NCI-H2227 treated with DMSO at 0.1 percent for 48 hours (cell line): ENCODE data around the gene RPP38.

ENCODE experiments used
- DNase-seq: peaks from one replicate; lab custom pipeline; 2025; lab: John Stamatoyannopoulos, UW

The RPP38 gene

DNA sequence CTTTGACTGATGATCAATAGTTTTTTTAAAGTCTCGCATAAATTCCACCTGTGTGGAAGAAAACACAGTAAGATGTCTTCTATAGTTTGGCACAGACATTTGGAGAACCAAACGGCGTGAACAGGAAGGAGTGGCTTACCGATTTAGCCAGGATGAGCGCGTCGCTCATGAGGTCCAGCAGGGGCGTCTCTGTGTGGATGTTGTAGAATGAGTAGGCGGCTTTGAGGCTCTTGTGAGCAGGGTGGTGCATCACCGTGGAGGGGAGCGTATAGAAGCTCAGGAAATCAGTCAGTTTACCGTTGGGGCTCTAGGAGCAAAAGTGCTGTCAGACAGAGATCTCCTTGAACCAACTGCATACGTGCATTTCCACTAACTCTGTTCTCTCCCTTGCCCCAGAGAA lies 15.5 kb downstream of the RPP38 start:
- DNase-seq: no peak

- DNase-seq: no peak
Measured at GRCh38 chr10:15113766-15114165, 16.6 kb downstream of the RPP38 start.

DNA sequence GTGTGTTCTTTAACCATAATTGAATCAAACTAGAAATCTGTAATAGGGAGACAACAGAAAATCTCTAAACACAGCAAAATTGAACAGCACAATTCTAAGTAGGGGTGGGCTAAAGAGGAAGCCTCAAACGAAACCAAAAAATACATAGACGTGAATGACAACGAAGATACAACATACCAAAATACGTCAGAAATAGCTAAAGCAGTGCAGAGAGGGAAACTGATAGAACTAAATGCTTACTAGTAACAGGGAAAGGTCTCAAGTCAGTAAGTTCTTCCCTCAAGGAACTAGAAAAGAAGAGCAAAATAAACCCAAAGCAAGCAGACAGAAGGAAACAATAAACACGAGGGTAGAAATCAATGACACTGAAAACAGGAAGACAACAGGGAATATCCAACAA lies 19.1 kb downstream of the RPP38 start:
- no peak for DNase-seq

DNA sequence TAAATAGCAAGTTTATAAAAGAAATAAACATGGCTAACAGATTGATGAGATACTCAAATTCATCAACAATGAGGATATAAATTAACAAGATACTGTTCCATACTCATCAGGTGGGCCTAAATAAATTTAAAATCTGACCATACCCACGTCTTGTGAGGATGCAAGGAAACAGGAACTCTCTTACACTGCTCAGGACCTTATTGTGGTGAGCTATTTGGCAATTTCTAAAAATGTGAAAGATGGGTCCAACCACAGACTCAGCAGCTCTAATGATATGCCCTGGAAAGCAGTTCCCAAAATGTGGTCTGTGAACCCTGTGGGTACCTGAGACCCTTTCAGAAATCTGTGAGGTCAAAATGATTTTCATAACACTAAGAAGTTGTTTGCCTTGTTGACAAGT lies 21.5 kb downstream of the RPP38 start:
- DNase-seq: no peak

DNA sequence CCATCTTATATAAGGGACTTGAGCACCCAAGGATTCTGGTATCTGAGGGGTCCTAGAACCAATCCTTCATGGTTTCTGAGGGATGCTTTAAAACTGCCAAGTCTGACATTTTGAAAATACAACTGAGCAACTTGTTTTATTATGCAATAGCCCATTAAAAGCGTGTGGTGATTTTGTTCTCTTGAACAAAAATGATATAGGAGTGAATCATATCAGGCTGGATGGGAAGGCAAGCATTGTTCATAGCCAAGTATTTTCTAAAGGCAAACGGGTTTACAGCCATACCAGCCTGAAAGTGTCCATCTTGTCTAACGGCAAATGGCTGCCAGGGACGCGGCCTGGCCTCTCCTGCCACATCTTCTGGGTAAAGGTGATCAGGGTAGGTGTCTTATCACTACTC lies 23.4 kb downstream of the RPP38 start:
- no peak for DNase-seq

GRCh38 chr10:15121707-15122106 lies 24.6 kb downstream of the RPP38 start:
- DNase-seq: no peak

GRCh38 chr10:15122477-15123030 lies 25.4 kb downstream of the RPP38 start:
- no peak for DNase-seq

GRCh38 chr10:15123749-15124184 lies 26.6 kb downstream of the RPP38 start:
- no peak for DNase-seq

GRCh38 chr10:15124190-15124589 lies 27.0 kb downstream of the RPP38 start:
- no peak for DNase-seq

DNA sequence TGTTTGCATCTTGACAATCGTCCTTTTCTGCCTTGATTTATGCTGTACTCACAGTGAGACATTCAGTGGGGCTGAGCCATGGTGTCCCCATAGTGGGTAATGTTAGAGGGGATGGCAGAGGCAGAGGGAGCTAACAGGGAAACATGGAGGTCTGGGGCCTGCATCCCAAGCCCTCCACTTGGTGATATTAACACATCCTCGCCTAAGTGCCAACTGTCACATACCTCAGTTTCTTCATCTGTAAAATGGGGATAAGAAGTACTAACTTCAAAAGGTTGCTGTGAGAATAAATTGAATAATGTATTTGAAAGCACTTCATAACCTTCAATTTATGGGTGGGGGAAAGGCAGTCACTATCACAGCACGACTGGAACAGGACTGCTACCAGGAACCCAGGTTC lies 27.8 kb downstream of the RPP38 start:
- no peak for DNase-seq

DNA sequence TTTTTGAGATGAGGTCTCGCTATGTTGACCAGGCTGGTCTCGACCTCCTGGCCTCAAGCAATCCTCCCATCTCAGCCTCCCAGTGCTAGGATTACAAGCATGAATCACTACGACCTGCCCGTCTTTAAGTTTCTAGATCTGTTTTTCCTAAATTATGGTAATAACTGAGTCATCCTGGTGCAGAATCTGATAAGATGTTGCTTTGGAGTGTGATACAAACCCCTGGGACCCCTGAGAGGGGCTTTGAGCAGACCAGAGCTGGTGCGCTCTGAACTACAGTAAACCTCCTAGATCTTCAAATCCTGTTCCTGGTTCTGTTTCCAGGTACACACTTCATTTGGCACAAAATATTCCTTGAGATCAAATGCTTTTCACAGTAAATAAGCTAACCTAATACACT lies 34.2 kb downstream of the RPP38 start:
- no peak for DNase-seq

DNA sequence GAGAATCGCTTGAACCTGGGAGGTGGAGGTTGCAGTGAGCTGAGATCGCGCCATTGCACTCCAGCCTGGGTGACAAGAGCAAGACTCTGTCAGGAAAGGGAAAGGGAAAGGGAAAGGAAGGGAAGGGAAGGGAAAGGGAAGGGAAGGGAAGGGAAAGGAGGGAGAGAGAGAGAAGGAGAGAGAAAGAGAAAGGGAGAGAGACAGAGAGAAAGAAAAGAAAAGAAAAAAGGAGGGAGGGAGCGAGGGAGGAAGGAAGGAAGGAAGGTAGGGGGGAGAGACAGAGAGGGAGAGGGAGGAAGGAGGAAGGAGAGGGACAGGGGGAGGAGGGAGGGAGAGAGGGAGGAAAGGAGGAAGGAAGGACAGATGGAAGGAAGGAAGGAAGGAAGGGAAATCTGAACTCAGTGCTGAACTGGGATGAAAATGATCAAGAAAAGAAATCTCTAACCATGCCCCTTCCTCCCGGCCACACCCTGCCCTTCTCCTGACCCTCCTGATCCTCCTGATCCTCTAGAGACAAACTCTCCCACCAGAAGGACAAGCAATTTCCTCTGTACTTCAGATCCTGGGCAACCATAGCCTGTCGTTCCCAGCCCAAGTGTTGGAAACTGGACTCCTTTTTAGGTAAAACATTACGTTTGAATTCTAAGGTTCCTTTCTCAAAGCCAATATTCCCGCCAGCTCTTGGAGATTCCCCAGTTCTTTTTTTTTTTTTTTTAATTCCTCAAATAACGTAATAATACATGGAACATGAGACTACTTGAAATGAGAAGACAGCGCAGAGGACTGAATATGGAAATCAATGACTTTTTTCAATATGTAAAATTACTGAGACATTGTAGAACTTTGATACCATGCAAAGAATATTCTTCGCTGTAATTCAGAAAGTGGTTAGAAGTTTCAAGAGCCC lies 39.2 kb downstream of the RPP38 start:
- no peak for DNase-seq

DNA sequence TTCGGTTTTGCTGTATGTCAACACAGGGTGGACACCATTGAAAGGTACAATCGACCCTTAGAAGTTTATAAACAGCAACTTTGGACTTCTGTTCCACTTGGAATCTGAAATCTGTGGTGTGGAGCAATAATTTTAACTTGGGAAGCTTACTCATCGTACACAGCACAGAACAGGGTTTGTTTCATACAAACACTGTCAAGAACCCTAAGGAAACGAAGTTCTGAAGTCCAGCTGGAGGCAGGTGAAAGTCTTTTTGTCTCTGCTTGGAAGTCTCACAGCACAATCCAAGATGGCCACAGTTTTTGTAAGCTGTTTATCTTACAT lies 39.8 kb downstream of the RPP38 start:
- no peak for DNase-seq

- no peak for DNase-seq
Measured at GRCh38 chr10:15137636-15138035, 40.5 kb downstream of the RPP38 start.

- no peak for DNase-seq
Measured at GRCh38 chr10:15140698-15141097, 43.5 kb downstream of the RPP38 start.

DNA sequence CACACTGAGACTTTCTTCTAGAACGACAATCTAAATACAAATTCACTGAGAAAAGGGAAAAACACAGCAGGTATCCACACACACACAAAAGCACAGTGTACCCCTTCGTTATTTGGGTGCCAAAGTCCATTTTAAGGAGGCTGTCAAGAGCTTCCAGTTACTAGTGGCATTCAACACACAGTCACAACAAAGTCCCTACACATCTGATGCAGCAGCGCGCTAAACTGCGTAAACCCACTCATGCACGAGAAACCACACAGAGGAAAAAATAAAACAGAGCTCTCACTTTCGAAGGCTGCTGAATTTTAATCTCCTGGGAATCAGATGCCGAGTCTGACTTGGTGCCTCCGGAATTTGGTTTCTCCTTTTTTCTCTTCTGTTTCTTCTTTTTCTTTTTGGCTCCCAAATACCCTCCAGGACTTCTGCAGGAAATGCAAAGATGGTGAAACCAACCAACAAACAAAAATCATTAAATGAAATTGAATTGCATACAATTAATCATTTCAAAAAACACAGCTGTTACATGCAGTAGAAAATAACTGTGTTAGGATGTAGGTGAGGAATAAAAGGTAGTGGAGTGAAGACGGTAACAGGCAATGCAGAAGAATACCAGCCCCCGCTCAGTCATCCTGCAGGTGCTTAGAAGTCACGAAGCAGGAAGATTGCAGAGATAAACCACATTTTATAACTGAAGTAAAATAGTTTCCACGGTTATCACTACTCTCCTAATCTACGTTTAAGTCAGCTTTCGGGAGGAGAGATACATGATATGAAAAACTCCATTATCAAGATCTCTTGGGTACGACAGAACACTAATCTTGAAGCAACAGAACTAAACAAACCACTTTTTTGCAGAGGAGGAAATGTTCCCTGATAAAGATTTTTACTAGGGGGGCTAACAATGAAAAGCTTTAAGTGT lies 44.2 kb downstream of the RPP38 start:
- DNase-seq: no peak

DNA sequence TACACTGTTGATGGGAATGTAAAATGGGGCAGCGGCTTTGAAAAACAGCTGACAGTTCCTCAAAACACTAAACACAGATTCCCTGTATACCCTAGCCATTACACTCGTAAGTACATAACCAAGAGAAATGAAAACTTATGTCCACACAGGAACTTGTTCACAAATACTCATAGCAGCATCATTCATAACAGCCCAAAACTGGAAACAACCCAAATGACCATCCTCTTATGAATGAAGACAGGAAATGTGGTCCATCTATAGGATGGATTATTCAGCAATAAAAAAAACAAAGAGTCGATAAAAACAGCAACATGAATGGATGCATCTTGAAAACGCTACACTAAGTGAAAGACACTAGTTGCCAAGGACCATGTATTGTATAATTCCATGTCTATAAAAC lies 47.6 kb downstream of the RPP38 start:
- DNase-seq: no peak

- no peak for DNase-seq
Measured at GRCh38 chr10:15146366-15146765, 49.2 kb downstream of the RPP38 start.

DNA sequence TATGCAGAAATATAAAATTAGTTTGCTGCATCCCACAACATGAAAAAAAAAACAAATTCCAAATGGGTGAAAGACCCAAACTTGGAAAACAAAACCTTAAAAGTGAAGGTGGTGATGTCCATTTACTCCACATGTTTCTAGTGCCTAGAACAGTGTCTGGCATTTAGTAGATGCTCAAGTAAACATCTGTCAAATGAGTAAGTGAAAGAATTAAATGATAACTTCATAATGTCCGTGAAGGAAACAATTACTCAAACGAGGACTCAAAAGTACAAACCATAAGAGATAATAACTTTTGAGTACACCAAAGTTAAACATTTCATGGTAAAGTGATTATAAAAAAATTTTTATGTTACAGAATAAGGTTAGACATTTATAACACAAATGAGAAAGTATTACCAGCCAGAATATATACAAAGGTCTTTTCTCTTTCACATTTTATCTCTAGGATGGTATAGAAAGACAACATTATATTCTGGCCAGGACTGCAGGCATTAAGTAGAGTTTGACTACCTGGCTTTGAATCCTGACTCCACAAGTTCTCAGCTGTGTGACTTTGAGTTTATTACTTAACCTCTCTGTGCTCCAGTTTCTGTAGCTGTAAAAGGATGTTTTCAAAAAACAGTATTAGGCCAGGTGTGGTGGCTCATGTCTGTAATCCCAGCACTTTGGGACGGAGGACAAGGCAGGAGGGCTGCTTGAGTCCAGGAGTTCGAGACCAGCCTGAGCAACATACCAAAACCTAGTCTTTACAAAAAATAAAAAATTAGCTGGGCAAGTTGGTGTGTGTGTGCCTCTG lies 50.6 kb downstream of the RPP38 start:
- DNase-seq: no peak

GRCh38 chr10:15149042-15149771 lies 52.1 kb downstream of the RPP38 start:
- DNase-seq: no peak

DNA sequence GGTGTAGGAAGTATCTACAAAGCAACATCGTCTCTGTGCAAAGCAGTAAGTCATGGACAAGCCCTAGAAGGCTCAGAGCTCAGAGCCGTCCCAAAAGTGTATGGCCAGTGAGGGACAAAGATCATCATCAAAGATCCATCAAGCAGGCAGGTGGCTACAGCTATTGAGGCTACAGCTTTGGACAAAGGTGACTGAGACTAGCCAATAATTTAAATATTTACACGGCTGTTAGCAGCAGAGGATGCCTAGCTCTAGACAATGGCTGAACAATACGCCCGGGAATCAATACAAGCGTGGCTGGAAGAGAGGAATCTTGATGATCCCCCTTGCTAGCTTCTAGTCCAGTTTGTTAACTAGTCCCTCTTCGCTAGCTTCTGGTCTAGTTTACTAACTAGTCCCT lies 53.4 kb downstream of the RPP38 start:
- no peak for DNase-seq
